K562 (cell line): ENCODE data around the gene KLF1. TPM values are rescaled to one million over a fixed set of nuclear protein-coding genes. Genes with fewer than 3 reads are reported as not detected.

Source experiments
- ATAC-seq: fragments of 200-7000 bp; cut with Tn5 transposase; 3 replicates; pipeline ENCODE4 v1.9.1; 2020; ENCODE audit warnings: moderate library complexity
- BruUV-seq: library from RNA; stranded (reverse); fragments of 400-500 nt; replicated peaks from 2 replicates; lab custom pipeline; 2021; lab: Mats Ljungman, UMichigan
- CTCF ChIA-PET: fragments of 300-600 bp; formaldehyde crosslinking; extraction: SDS; loops from one replicate; lab custom pipeline; 2021; ENCODE audit warnings: low intra/inter-chr PET ratio; lab: Yijun Ruan, JAX
- POLR2A ChIA-PET: fragments of 300-600, 350-650 bp; sonication (Branson Sonifier 250); formaldehyde crosslinking; extraction: SDS; loops from one replicate; lab custom pipeline; 2021; ENCODE audit warnings: antibody characterized with exemption, inconsistent platforms; lab: Yijun Ruan, JAX
- DNase-seq, 4 experiments: peaks; one replicate each; pipeline versions ENCODE4 v3.0.0 to v3.0.0-alpha.2; 2011 to 2018; ENCODE audit warnings: low spot score in 3 of 4, mixed read lengths in 3 of 4; ENCODE audit errors: extremely low read depth in 1 of 4
- FAIRE-seq: peaks from 2 replicates; lab custom pipeline; 2011; peaks lifted over from hg19 to GRCh38; lab: Jason Lieb, UNC
- H2AFZ ChIP-seq: 2 replicates; pipeline ENCODE4 v1.6.0; 2011; ENCODE audit warnings: low read depth, low read length, control low read depth, inconsistent platforms
- H3K27ac ChIP-seq: fragments of 200-600 bp; 3 replicates; pipeline ENCODE4 v1.8.0; 2011; ENCODE audit warnings: low read depth, mild to moderate bottlenecking, control low read depth, inconsistent platforms, low read length, moderate library complexity, mixed read lengths; ENCODE audit errors: extremely low read depth
- H3K27me3 ChIP-seq, 2 experiments: fragments of 300-600 bp in 1 of 2; 2 replicates in 1 of 2; 3 replicates in 1 of 2; pipeline versions ENCODE4 v1.6.0 to v1.8.0; 2011; ENCODE audit warnings: inconsistent platforms in 2 of 2, low read length in 2 of 2, mild to moderate bottlenecking in 1 of 2, mixed read lengths in 1 of 2, moderate library complexity in 1 of 2; ENCODE audit not compliant: control insufficient read depth in 2 of 2, insufficient read depth in 2 of 2
- H3K36me3 ChIP-seq: fragments of 300-600 bp; 3 replicates; pipeline ENCODE4 v1.8.0; 2011; ENCODE audit warnings: mild to moderate bottlenecking, low read length, inconsistent platforms; ENCODE audit not compliant: control insufficient read depth, insufficient read depth
- H3K4me1 ChIP-seq, 2 experiments: fragments of 200-600 bp in 1 of 2; replicated peaks in 1 of 2; 2 replicates in 1 of 2; 3 replicates in 1 of 2; pipeline versions ENCODE4 v1.5.1 to v1.8.0; 2011; ENCODE audit warnings: inconsistent platforms in 2 of 2, low read length in 2 of 2, mild to moderate bottlenecking in 1 of 2, mixed read lengths in 1 of 2, moderate library complexity in 1 of 2; ENCODE audit not compliant: control insufficient read depth in 2 of 2, insufficient read depth in 2 of 2
- H3K4me2 ChIP-seq: 2 replicates; pipeline ENCODE4 v1.6.1; 2011; ENCODE audit warnings: low read length, control low read depth, inconsistent platforms, mixed read lengths; ENCODE audit not compliant: insufficient read depth
- H3K4me3 ChIP-seq: fragments of 200-600 bp; sonication (generic), shearing (Covaris generic); 2 replicates; pipeline ENCODE4 v1.5.1; 2016; ENCODE audit warnings: control low read depth, inconsistent platforms
- H3K79me2 ChIP-seq: fragments of 200-600 bp; 3 replicates; pipeline ENCODE4 v1.8.0; 2011; ENCODE audit warnings: low read length, inconsistent platforms; ENCODE audit not compliant: control insufficient read depth, insufficient read depth
- H3K9ac ChIP-seq, 2 experiments: 2 replicates each; pipeline versions ENCODE4 v1.6.0 to v1.6.1; 2011; ENCODE audit warnings: low read depth in 2 of 2, low read length in 2 of 2, control low read depth in 1 of 2, inconsistent platforms in 1 of 2, mild to moderate bottlenecking in 1 of 2, mixed read lengths in 1 of 2; ENCODE audit not compliant: insufficient read depth in 1 of 2
- H3K9me1 ChIP-seq: one replicate; pipeline ENCODE4 v1.6.0; 2011; ENCODE audit warnings: inconsistent platforms, mild to moderate bottlenecking, low read length, moderate library complexity; ENCODE audit not compliant: control insufficient read depth, insufficient read depth
- H3K9me3 ChIP-seq: replicated peaks from 2 replicates; pipeline ENCODE4 v1.5.1; 2011; ENCODE audit warnings: low read depth, low read length, inconsistent platforms; ENCODE audit not compliant: control insufficient read depth, insufficient read depth
- H4K20me1 ChIP-seq: replicated peaks from 2 replicates; pipeline ENCODE4 v1.6.1; 2011; ENCODE audit warnings: low read length, inconsistent platforms, mixed read lengths; ENCODE audit not compliant: control insufficient read depth, insufficient read depth
- KAT2B ChIP-seq: IDR thresholded peaks from one replicate; pipeline ENCODE4 v1.6.1; 2012; ENCODE audit warnings: low read depth, mild to moderate bottlenecking, control low read depth, inconsistent platforms, low read length, moderate library complexity
- MXD1 ChIP-seq: fragments of 250-450 bp; sonication (Bioruptor Pico); IDR thresholded peaks from 2 replicates; pipeline ENCODE4 v1.8.0; 2021; ENCODE audit warnings: borderline replicate concordance, mild to moderate bottlenecking, moderate library complexity; ENCODE audit not compliant: poor library complexity, severe bottlenecking
- RBM15 ChIP-seq: fragments of 200-400 bp; formaldehyde crosslinking; IDR thresholded peaks from 2 replicates; pipeline ENCODE4 v1.6.1; 2018; ENCODE audit warnings: mild to moderate bottlenecking, low read length, moderate library complexity; ENCODE audit not compliant: insufficient read depth
- SFPQ ChIP-seq: fragments of 200-400 bp; formaldehyde crosslinking; IDR thresholded peaks from 2 replicates; pipeline ENCODE4 v1.6.1; 2017; ENCODE audit warnings: mild to moderate bottlenecking, low read depth, low read length, moderate library complexity
- TCF7 ChIP-seq: sonication (generic); IDR thresholded peaks from 2 replicates; pipeline ENCODE4 v1.6.1; 2016; ENCODE audit warnings: antibody characterized with exemption, borderline replicate concordance
- ZFP91 ChIP-seq: sonication (generic); formaldehyde crosslinking; IDR thresholded peaks from 2 replicates; pipeline ENCODE4 v1.8.0; 2022; ENCODE audit warnings: mild to moderate bottlenecking, missing genetic modification reagents
- ZNF121 ChIP-seq: sonication (generic); formaldehyde crosslinking; conservative IDR thresholded peaks from 2 replicates; pipeline ENCODE4 v1.8.0; 2022; ENCODE audit warnings: missing genetic modification reagents
- ZNF124 ChIP-seq: sonication (generic); formaldehyde crosslinking; IDR thresholded peaks from 2 replicates; pipeline ENCODE4 v1.8.1; 2022; ENCODE audit warnings: missing genetic modification reagents
- ZNF583 ChIP-seq: fragments of 250-450 bp; sonication (Bioruptor Pico); IDR thresholded peaks from 2 replicates; pipeline ENCODE4 v1.4.0; 2020
- WGBS: fragments of 100-300 bp; shearing (Covaris generic); methylation state at CpG from one replicate; pipeline ENCODE4 v1.1.6; 2016; ENCODE audit warnings: low coverage, mixed read lengths; ENCODE audit not compliant: insufficient coverage; ENCODE audit errors: missing lambda C conversion rate; 5-methylcytosine and 5-hydroxymethylcytosine counted together
- in situ Hi-C: fragments of 300-500 bp; cut with MboI; formaldehyde crosslinking; loops from 4 replicates; pipeline ENCODE4 v1.15.0; 2018; ENCODE audit warnings: inconsistent platforms, mixed read lengths
- intact Hi-C: fragments of 100-400 bp; cut with micrococcal nuclease; formaldehyde crosslinking; loops from 2 replicates; pipeline ENCODE4 v1.14.2; 2022
- polyA plus RNA-seq, 8 experiments: library from polyadenylated mRNA; depleted of rRNA in 4 of 8; stranded (reverse) in 5 of 8; unstranded in 3 of 8; fragments of >200 nt; fragmentation: Nextera tagmentation in 2 of 8; fragmentation: Illumina TruSeq in 1 of 8; extraction: Ambion mirVana in 2 of 8; extraction: Trizol in 1 of 8; gene quantifications; 2 replicates each; pipeline versions ENCODE4 v1.2.1 to v1.2.3, GENCODE V29; 2011 to 2014; ENCODE audit warnings: inconsistent platforms in 1 of 8, missing spikeins in 1 of 8
- total RNA-seq, 7 experiments: library from RNA; depleted of rRNA in 6 of 7; stranded (reverse); fragments of >200 nt in 6 of 7; fragmentation: Illumina TruSeq in 2 of 7; extraction: Trizol in 2 of 7; gene quantifications; 2 replicates each; pipeline versions ENCODE4 v1.2.1 to v1.2.3, GENCODE V29; 2011 to 2021; ENCODE audit warnings: low replicate concordance in 1 of 7
- TF ChIP-seq, protein P1 (sequence below): sonication (generic); formaldehyde crosslinking; IDR thresholded peaks from 2 replicates; pipeline ENCODE4 v1.8.1; 2022; ENCODE audit warnings: missing genetic modification reagents

Gene KLF1
- total and polyA plus RNA-seq, 9 of the 15 experiments (the other 6 are each of a cell fraction or from before 2014, with no cell fraction given), result 8.4 to 163 (median 47.3) TPM

- ChIA-PET CTCF (no interaction called here), POLR2A (interaction anchor here (1.4 to 1.8 kb wide), 3 partner anchors 13 to 17 kb away, joined by 3 to 6 read pairs (median 4); partner anchors contain the start of gene DNASE2)
- Histone ChIP-seq H3K9me1 (no peaks in the 10 kb centered on the region), H3K27me3 (no peaks in the 10 kb centered on the region), H3K27ac (no peak overlapping the region), H3K9me3 (no peaks in the 10 kb centered on the region), H3K79me2 (no peaks in the 10 kb centered on the region), H3K4me3 (no peak overlapping the region), H3K9ac (no peak overlapping the region), H3K36me3 (no peaks in the 10 kb centered on the region), H4K20me1 (no peaks in the 10 kb centered on the region; the same call in 1 of the 2 replicates), H3K4me1 (peaks cover 8 to 35% of the 10 kb centered on the region in 2 experiments; a peak in 4 of 5 replicates), H3K4me2 (no peak overlapping the region), H2AFZ (no peak overlapping the region)
- no peak for DNase-seq
- no peak for ATAC-seq
- TF ChIP-seq ZNF121 (CRISPR knock-in tag) (peak; percentile 69), ZFP91 (CRISPR knock-in tag) (no peak)
- intact Hi-C loops (no loop called here), in situ Hi-C loops (no loop called here)
- no TSS peak for BruUV-seq
- no peak for FAIRE-seq
- 31% methylated on average over 4 of the region's 4 CpGs for WGBS
Measured at GRCh38 chr19:12864143-12864542, 22.9 kb downstream of the KLF1 start.

- in situ Hi-C loops (no loop called here), intact Hi-C loops (no loop called here)
- no TSS peak for BruUV-seq
- 56% methylated on average over 7 of the region's 7 CpGs for WGBS
- ATAC-seq, result no peak
- H3K27me3 ChIP-seq, result no peaks in the 10 kb centered on the region
- no peaks in the 10 kb centered on the region for H3K9me3 ChIP-seq
- H2AFZ ChIP-seq, result no peak overlapping the region
- peaks cover 14% of the 10 kb centered on the region; the same call in 2 of the 3 replicates for H3K36me3 ChIP-seq
- no peak overlapping the region for H3K9ac ChIP-seq
- FAIRE-seq, result no peak
- H3K9me1 ChIP-seq, result no peaks in the 10 kb centered on the region
- no peak overlapping the region for H3K27ac ChIP-seq
- POLR2A ChIA-PET, result no interaction called here
- H3K4me3 ChIP-seq, result no peak overlapping the region
- H3K4me1 ChIP-seq, result peaks cover 0 to 5% of the 10 kb centered on the region in 2 experiments; a peak in 1 of 5 replicates
- no peak overlapping the region for H3K4me2 ChIP-seq
- no peaks in the 10 kb centered on the region for H3K79me2 ChIP-seq
- DNase-seq, result no peak
- CTCF ChIA-PET, result no interaction called here
- no peaks in the 10 kb centered on the region; the same call in 1 of the 2 replicates for H4K20me1 ChIP-seq
- TF ChIP-seq ZNF124 (CRISPR knock-in tag) (no peak), RBM15 (no peak), TCF7 (no peak), SFPQ (no peak), MXD1 (CRISPR knock-in tag) (no peak), KAT2B (no peak), ZNF583 (CRISPR knock-in tag) (no peak)
- TF ChIP-seq, protein P1, sequence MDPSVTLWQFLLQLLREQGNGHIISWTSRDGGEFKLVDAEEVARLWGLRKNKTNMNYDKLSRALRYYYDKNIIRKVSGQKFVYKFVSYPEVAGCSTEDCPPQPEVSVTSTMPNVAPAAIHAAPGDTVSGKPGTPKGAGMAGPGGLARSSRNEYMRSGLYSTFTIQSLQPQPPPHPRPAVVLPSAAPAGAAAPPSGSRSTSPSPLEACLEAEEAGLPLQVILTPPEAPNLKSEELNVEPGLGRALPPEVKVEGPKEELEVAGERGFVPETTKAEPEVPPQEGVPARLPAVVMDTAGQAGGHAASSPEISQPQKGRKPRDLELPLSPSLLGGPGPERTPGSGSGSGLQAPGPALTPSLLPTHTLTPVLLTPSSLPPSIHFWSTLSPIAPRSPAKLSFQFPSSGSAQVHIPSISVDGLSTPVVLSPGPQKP (CRISPR knock-in tag), result no peak
Measured at GRCh38 chr19:12859546-12859945, 27.5 kb downstream of the KLF1 start.
